Measurements from ENCODE around the gene MYBL2.

MYBL2 gene

DNA sequence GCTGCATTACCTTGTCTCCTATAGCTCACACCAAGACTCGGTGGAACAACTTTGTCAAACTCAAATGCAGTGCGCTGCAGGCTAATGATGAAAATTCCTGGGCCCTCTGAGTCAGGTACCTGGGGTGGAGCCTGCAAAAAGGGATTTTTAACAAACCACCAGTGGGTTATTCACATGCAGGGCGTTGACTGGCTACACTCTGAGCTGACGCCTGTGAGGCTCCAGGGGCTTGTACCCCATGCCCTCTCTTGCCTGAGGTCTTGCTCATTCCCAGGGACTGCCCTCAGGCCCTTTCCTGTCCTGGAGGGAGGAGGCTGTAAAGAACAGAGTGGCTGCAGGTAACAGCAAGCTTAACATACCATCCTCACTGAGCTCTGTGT, 50.7 kb downstream of the MYBL2 start:
- ChIA-PET CTCF (interaction anchor here (2.8 kb wide), 1 partner anchor 25 kb away, joined by 10 read pairs; no protein-coding TSS in a partner anchor), POLR2A (no interaction called here)
- no peak for DNase-seq (ENCODE audit: extremely low spot score)
- TF ChIP-seq, protein P1, sequence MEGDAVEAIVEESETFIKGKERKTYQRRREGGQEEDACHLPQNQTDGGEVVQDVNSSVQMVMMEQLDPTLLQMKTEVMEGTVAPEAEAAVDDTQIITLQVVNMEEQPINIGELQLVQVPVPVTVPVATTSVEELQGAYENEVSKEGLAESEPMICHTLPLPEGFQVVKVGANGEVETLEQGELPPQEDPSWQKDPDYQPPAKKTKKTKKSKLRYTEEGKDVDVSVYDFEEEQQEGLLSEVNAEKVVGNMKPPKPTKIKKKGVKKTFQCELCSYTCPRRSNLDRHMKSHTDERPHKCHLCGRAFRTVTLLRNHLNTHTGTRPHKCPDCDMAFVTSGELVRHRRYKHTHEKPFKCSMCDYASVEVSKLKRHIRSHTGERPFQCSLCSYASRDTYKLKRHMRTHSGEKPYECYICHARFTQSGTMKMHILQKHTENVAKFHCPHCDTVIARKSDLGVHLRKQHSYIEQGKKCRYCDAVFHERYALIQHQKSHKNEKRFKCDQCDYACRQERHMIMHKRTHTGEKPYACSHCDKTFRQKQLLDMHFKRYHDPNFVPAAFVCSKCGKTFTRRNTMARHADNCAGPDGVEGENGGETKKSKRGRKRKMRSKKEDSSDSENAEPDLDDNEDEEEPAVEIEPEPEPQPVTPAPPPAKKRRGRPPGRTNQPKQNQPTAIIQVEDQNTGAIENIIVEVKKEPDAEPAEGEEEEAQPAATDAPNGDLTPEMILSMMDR (IDR thresholded peaks at IDR 0.05; ENCODE audit: control extremely low read depth, extremely low read depth, low read depth, missing control alignments): no peak

DNA sequence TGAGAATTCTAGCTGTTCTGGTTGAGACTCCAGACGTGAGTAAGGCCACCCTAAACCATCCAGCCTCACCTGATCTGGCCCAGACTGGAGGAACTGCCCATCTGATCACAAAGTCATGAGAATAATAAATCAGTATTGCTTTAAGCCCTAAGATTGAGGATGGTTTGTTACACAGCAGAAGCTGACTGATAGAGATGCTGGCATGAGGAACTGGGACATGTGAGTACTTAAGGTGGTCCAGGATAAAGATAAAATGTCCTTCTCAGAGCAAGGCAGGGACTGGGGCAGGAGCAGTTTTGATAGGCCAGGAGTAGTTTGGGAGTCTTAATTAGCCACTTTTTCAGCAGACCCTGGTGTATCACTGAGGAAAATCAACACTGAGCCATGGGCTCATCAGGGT, 53.1 kb downstream of the MYBL2 start:
- TF ChIP-seq, protein P1 (IDR thresholded peaks at IDR 0.05; ENCODE audit: control extremely low read depth, extremely low read depth, low read depth, missing control alignments): no peak
- CTCF ChIA-PET: interaction anchor here (1.0 to 2.9 kb wide), 3 partner anchors 17 to 360 kb away, joined by 3 to 10 read pairs (median 3); no protein-coding TSS in a partner anchor

DNA sequence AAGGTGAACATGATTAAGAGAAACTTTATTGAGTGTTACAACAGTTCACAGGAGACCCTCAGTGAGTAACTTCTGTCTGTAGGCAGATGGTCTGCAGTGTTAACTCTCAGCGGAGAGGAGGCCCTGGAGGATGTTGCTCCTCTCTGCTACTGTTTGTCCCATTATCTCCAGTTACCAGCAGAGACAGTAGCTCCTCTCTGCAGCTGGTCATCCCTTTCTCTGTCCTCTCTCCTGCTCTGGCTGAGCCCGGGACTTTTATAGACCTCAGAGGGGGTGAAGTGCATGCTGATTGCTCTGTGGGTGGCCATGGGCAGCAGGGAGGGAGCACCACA, 54.1 kb downstream of the MYBL2 start:
- no peak for DNase-seq (ENCODE audit: extremely low spot score)
- POLR2A ChIA-PET: no interaction called here
- CTCF ChIA-PET: interaction anchor here (2.9 kb wide), 1 partner anchor 28 kb away, joined by 10 read pairs; no protein-coding TSS in a partner anchor
- TF ChIP-seq, protein P1 (IDR thresholded peaks at IDR 0.05; ENCODE audit: control extremely low read depth, extremely low read depth, low read depth, missing control alignments): no peak

More for the DNA sequence above, 53.1 kb downstream of the MYBL2 start:
- DNase-seq (ENCODE audit: extremely low spot score): no peak
- POLR2A ChIA-PET: no interaction called here

DNA sequence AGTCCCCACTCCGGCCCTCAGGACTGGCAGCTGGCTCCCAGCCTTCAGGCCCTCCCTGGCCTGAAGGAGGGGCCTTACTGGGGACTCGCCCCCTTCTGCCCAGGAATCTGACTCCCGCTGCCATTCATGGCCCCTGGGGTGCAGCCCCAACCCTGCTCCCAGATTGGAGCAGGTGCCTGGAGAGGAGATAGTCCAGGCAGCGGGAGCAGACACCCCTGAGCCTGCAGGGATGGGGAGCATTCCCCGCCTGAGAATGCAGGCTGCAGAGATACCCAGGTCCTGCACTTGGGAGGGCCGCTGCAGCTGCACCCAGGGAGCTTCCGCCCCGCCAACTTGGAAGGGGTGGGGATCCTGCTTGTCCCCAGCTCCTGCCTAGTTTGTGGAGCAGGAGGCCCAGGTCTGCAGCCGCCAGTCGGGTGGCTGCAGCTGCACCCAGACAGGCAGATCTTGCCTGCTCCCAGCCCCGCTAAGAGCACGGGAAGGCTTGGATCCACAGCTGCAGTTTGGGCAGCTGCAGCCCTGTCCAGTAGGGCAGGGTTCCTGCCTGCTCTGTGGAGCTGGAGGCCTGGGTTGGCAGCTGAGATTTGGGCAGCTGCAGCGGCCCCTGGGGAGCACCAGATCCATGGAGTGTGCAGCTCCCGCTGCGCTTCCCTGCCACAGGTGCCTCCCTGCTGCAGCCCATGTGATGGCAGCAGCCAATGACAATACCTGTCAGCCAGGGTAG, 54.7 kb downstream of the MYBL2 start:
- POLR2A ChIA-PET: no interaction called here
- CTCF ChIA-PET: interaction anchor here (2.9 kb wide), 1 partner anchor 29 kb away, joined by 10 read pairs; no protein-coding TSS in a partner anchor
- DNase-seq (ENCODE audit: extremely low spot score): no peak
- TF ChIP-seq, protein P1 (IDR thresholded peaks at IDR 0.05; ENCODE audit: control extremely low read depth, extremely low read depth, low read depth, missing control alignments): no peak

DNA sequence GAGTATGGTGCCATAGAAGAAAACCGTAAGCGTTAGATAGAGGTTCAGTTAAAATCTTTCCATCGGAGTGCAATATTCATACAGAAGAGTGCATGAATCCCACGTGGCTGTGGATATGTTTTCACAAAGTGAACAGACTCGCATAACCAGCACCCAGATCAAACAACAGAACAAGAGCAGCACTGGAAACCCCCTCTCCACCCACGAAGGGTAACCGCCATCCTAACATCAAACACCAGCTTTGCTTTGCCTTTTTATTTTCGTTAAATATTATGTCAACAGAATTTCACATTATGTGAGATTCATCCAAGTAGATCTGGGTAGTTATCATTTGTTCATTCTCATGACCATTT, 55.2 kb downstream of the MYBL2 start:
- TF ChIP-seq, protein P1 (IDR thresholded peaks at IDR 0.05; ENCODE audit: control extremely low read depth, extremely low read depth, low read depth, missing control alignments): no peak
- POLR2A ChIA-PET: no interaction called here
- CTCF ChIA-PET: interaction anchor here (2.9 kb wide), 1 partner anchor 30 kb away, joined by 10 read pairs; no protein-coding TSS in a partner anchor
- no peak for DNase-seq (ENCODE audit: extremely low spot score)

DNA sequence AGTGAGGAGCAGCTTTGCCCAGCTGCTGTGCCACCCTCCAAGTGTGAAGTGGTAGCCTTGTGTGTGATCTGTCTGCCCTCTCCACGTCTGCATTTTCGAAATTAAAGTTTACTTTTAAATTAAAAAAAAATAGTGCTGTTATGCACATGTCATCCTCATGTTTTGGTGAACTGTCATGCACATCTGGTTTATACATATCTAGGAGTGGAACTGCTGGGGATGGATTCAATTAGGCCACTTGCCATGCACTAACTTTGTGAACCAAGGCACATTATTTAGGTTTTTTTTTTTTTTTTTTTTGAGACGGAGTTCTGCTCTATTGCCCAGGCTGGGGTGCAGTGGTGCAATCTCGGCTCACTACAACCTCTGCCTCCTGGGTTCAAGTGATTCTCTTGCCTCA, 56.3 kb downstream of the MYBL2 start:
- ChIA-PET CTCF (interaction anchor here (0.6 kb wide), 1 partner anchor 212 kb away, joined by 3 read pairs; no protein-coding TSS in a partner anchor), POLR2A (interaction anchor here (0.7 kb wide), 1 partner anchor 300 kb away, joined by 5 read pairs; no protein-coding TSS in a partner anchor)
- DNase-seq (ENCODE audit: extremely low spot score): no peak
- TF ChIP-seq, protein P1 (IDR thresholded peaks at IDR 0.05; ENCODE audit: control extremely low read depth, extremely low read depth, low read depth, missing control alignments): no peak

Data from GM10248 (cell line).